Activated B cell treated with CpG ODN at 0.5 μM for 24 hours (primary cell): ENCODE results near the gene REEP5. TPM values are rescaled to one million over a fixed set of nuclear protein-coding genes. Genes with fewer than 3 reads are reported as not detected.

Source experiments
- ATAC-seq: fragments of 200-7000 bp; cut with Tn5 transposase; one replicate; pipeline ENCODE4 v1.10.0; 2021; ENCODE audit warnings: low read depth, mild to moderate bottlenecking, moderate library complexity
- CTCF ChIA-PET: fragments of 350-600 bp; sonication (Branson Sonifier 250); formaldehyde crosslinking; loops from one replicate; lab custom pipeline; 2021; ENCODE audit warnings: antibody characterized with exemption; lab: Charles Lee
- POLR2A ChIA-PET: fragments of 350-600 bp; sonication (Branson Sonifier 250); formaldehyde crosslinking; loops from one replicate; lab custom pipeline; 2021; ENCODE audit warnings: antibody characterized with exemption; lab: Charles Lee
- DNase-seq: peaks from one replicate; pipeline ENCODE4 v3.0.0; 2022
- H3K27ac Mint-ChIP-seq: one replicate; pipeline ENCODE4 v1.8.0; 2020; ENCODE audit warnings: mixed read lengths
- H3K27me3 Mint-ChIP-seq: one replicate; pipeline ENCODE4 v1.8.0; 2021; ENCODE audit warnings: mixed read lengths
- H3K36me3 Mint-ChIP-seq: one replicate; pipeline ENCODE4 v1.8.0; 2021; ENCODE audit warnings: low read depth, mixed read lengths
- H3K4me1 Mint-ChIP-seq: one replicate; pipeline ENCODE4 v1.8.0; 2021; ENCODE audit warnings: mixed read lengths
- H3K4me3 Mint-ChIP-seq: one replicate; pipeline ENCODE4 v1.8.0; 2020; ENCODE audit warnings: mild to moderate bottlenecking, mixed read lengths
- H3K9me3 Mint-ChIP-seq: one replicate; pipeline ENCODE4 v1.8.0; 2020; ENCODE audit warnings: mixed read lengths
- intact Hi-C: fragments of 100-400 bp; cut with micrococcal nuclease; formaldehyde crosslinking; loops from one replicate; pipeline ENCODE4 v1.15.1; 2024
- total RNA-seq: library from RNA; stranded (reverse); gene quantifications from 2 replicates; pipeline ENCODE4 v1.2.3, GENCODE V29; 2022
- TF ChIP-seq, protein P1 (sequence below): fragments of 200-600 bp; IDR thresholded peaks from one replicate; pipeline ENCODE4 v1.8.0; 2022; ENCODE audit warnings: antibody characterized with exemption, mild to moderate bottlenecking

REEP5 gene
- total RNA-seq, 1 donor from 2014 or later = 44.5 TPM

DNA sequence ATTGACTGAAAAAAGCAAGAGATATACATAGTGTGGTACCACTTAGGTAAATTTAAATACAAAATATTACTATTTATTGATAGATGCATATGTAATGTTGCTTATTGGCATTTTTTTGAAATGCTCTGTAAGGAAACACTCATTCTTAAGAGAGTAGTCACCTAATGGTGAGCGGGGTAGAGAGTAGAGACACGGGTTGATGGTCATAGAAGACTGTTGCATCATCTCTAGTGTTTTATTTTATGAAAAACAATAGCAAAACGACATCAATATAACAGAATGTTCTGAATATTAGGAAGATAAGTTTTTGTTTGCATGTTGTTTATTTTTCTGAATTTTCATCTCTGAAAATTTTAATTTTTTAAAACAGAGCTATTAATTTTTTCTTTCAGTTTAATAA, 56.9 kb downstream of the REEP5 start:
- no peak for DNase-seq
- CTCF ChIA-PET = interaction anchor here (0.6 to 0.7 kb wide), 2 partner anchors 34 to 55 kb away, joined by 4 read pairs; no protein-coding TSS in a partner anchor
- H3K4me3 Mint-ChIP-seq = no peak overlapping the region
- peaks cover 34% of the 10 kb centered on the region for H3K4me1 Mint-ChIP-seq
- intact Hi-C loops = loop anchor here (10.0 kb wide), 1 partner anchor 1110 kb away; the partner anchor contains the start of gene NREP
- H3K9me3 Mint-ChIP-seq = no peaks in the 10 kb centered on the region
- POLR2A ChIA-PET = no interaction called here
- no peak overlapping the region for H3K27ac Mint-ChIP-seq
- no peak for ATAC-seq
- no peaks in the 10 kb centered on the region for H3K27me3 Mint-ChIP-seq
- TF ChIP-seq, protein P1, sequence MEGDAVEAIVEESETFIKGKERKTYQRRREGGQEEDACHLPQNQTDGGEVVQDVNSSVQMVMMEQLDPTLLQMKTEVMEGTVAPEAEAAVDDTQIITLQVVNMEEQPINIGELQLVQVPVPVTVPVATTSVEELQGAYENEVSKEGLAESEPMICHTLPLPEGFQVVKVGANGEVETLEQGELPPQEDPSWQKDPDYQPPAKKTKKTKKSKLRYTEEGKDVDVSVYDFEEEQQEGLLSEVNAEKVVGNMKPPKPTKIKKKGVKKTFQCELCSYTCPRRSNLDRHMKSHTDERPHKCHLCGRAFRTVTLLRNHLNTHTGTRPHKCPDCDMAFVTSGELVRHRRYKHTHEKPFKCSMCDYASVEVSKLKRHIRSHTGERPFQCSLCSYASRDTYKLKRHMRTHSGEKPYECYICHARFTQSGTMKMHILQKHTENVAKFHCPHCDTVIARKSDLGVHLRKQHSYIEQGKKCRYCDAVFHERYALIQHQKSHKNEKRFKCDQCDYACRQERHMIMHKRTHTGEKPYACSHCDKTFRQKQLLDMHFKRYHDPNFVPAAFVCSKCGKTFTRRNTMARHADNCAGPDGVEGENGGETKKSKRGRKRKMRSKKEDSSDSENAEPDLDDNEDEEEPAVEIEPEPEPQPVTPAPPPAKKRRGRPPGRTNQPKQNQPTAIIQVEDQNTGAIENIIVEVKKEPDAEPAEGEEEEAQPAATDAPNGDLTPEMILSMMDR = no peak
- peaks cover 71% of the 10 kb centered on the region for H3K36me3 Mint-ChIP-seq

DNA sequence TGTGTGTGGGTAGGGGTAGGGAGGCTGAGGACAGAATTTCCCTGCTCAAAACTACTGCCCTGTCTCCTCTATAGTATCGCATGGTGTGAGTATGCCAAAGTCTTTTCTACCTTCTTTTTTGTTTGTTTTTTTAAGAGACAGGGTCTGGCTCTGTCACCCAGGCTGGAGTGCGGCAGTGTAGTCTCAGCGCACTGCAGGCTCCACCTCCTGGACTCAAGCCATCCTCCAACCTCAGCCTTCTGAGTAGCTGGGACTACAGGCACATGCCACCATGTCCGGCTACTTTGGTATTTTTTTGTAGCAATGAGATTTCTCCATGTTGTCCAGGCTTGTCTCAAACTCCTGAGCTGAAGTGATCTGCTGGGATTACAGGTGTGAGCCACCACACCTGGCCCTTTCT, 58.5 kb downstream of the REEP5 start:
- TF ChIP-seq, protein P1 = no peak
- intact Hi-C loops = loop anchor here (5.0 to 10.0 kb wide), 2 partner anchors 1109 to 1351 kb away; partner anchors contain the start of genes NREP and STARD4
- DNase-seq (no peak), ATAC-seq (no peak)
- ChIA-PET POLR2A (no interaction called here), CTCF (interaction anchor here (1.1 kb wide), 1 partner anchor 15 kb away, joined by 3 read pairs; no protein-coding TSS in a partner anchor)
- H3K4me1 Mint-ChIP-seq = peaks cover 34% of the 10 kb centered on the region
- H3K36me3 Mint-ChIP-seq = peaks cover 57% of the 10 kb centered on the region
- H3K9me3 Mint-ChIP-seq = no peaks in the 10 kb centered on the region
- peak overlapping the region; percentile 28 for H3K4me3 Mint-ChIP-seq
- peak overlapping the region; percentile 18 for H3K27ac Mint-ChIP-seq
- H3K27me3 Mint-ChIP-seq = no peaks in the 10 kb centered on the region

DNA sequence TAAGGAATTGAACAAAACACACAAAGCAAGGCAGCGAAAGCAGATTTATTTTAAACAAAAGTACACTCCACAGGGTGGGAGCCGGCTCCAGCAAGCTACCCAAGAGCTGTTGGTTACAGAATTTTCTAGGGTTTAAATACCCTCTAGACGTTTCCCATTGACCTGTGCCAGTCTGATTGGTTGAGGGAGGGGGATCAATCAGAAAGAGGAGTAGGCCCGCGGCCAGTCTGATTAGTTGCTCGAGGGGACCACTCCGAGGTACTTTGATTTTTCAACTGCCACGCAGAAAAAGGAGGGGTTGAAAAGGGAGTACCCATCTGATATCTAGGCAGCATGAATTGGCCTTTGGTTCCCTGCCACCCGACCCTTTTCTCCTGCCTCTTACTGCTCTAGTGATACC, 59.9 kb downstream of the REEP5 start:
- no peak for ATAC-seq
- POLR2A ChIA-PET = interaction anchor here (2.1 to 2.4 kb wide), 2 partner anchors 60 to 114 kb away, joined by 23 to 36 read pairs; partner anchors contain the start of genes DCP2 and REEP5

GRCh38 chr5:112861638-112861985, 60.4 kb downstream of the REEP5 start:
- H3K4me3 Mint-ChIP-seq = peak overlapping the region; percentile 96
- POLR2A ChIA-PET = interaction anchor here (1.0 to 2.4 kb wide), 10 partner anchors 10 to 338 kb away, joined by 3 to 36 read pairs (median 6); partner anchors contain the start of genes DCP2 and REEP5
- ATAC-seq = no peak

More for the DNA sequence above, 59.9 kb downstream of the REEP5 start:
- peak overlapping the region; percentile 96 for H3K4me3 Mint-ChIP-seq
- peaks cover 34% of the 10 kb centered on the region for H3K4me1 Mint-ChIP-seq
- peaks cover 43% of the 10 kb centered on the region for H3K36me3 Mint-ChIP-seq
- intact Hi-C loops = loop anchor here (5.0 to 10.0 kb wide), 2 partner anchors 1107 to 1350 kb away; partner anchors contain the start of genes NREP and STARD4
- no peak for DNase-seq
- no peaks in the 10 kb centered on the region for H3K9me3 Mint-ChIP-seq
- CTCF ChIA-PET = interaction anchor here (1.6 kb wide), 1 partner anchor 14 kb away, joined by 10 read pairs; no protein-coding TSS in a partner anchor
- H3K27ac Mint-ChIP-seq = peak overlapping the region; percentile 96
- TF ChIP-seq, protein P1 = no peak
- H3K27me3 Mint-ChIP-seq = no peaks in the 10 kb centered on the region

More at GRCh38 chr5:112861638-112861985, 60.4 kb downstream of the REEP5 start:
- TF ChIP-seq, protein P1 = no peak
- H3K27me3 Mint-ChIP-seq = no peaks in the 10 kb centered on the region
- no peaks in the 10 kb centered on the region for H3K9me3 Mint-ChIP-seq
- peak overlapping the region; percentile 96 for H3K27ac Mint-ChIP-seq
- H3K36me3 Mint-ChIP-seq = peaks cover 38% of the 10 kb centered on the region
- CTCF ChIA-PET = interaction anchor here (1.4 to 1.6 kb wide), 2 partner anchors 13 to 103 kb away, joined by 5 to 10 read pairs; no protein-coding TSS in a partner anchor
- DNase-seq = no peak
- intact Hi-C loops = loop anchor here (1.0 to 10.0 kb wide), 10 partner anchors 13 to 1769 kb away; partner anchors contain the start of genes DCP2, NREP, REEP5 and STARD4
- peaks cover 34% of the 10 kb centered on the region for H3K4me1 Mint-ChIP-seq
